Small intestine (tissue), 7 donors: ENCODE results near the gene FFAR3. TPM values are rescaled to one million over a fixed set of nuclear protein-coding genes. Genes with fewer than 3 reads are reported as not detected.

ENCODE experiments used
- DNase-seq, 2 donors: peaks; one replicate each; pipeline versions ENCODE4 v3.0.0 to v3.0.0-alpha.2; 2013
- FAIRE-seq: peaks from 2 replicates; lab custom pipeline; 2012; peaks lifted over from hg19 to GRCh38; lab: Jason Lieb, UNC
- H3K27ac ChIP-seq, 3 donors: one replicate each; pipeline ENCODE4 v1.5.1; 2013; ENCODE audit warnings: low read length in 2 of 3, mild to moderate bottlenecking in 2 of 3, control low read depth in 1 of 3, inconsistent platforms in 1 of 3, low read depth in 1 of 3, moderate library complexity in 1 of 3
- H3K27me3 ChIP-seq, 3 donors: one replicate each; pipeline ENCODE4 v1.6.1; 2013; ENCODE audit warnings: low read length in 3 of 3, inconsistent platforms in 1 of 3; ENCODE audit not compliant: control insufficient read depth in 3 of 3, insufficient read depth in 3 of 3
- H3K36me3 ChIP-seq, 3 donors: one replicate each; pipeline ENCODE4 v1.6.1; 2013; ENCODE audit warnings: low read length in 3 of 3, inconsistent platforms in 1 of 3, low read depth in 1 of 3, mild to moderate bottlenecking in 1 of 3, moderate library complexity in 1 of 3; ENCODE audit not compliant: control insufficient read depth in 3 of 3, insufficient read depth in 2 of 3
- H3K4me1 ChIP-seq, 3 donors: one replicate each; pipeline ENCODE4 v1.6.1; 2013; ENCODE audit warnings: low read length in 2 of 3, inconsistent platforms in 1 of 3, low read depth in 1 of 3, mild to moderate bottlenecking in 1 of 3, moderate library complexity in 1 of 3; ENCODE audit not compliant: control insufficient read depth in 3 of 3, insufficient read depth in 2 of 3
- H3K4me3 ChIP-seq, 3 donors: one replicate each; pipeline ENCODE4 v1.5.1; 2013; ENCODE audit warnings: low read length in 3 of 3, control low read depth in 1 of 3, inconsistent platforms in 1 of 3, low read depth in 1 of 3, mild to moderate bottlenecking in 1 of 3, moderate library complexity in 1 of 3
- H3K9me3 ChIP-seq, 2 donors: one replicate each; pipeline ENCODE4 v1.6.1; 2013; ENCODE audit warnings: low read depth in 1 of 2, low read length in 1 of 2; ENCODE audit not compliant: control insufficient read depth in 2 of 2, insufficient read depth in 1 of 2
- WGBS, 3 donors: extraction: QIAGEN DNeasy Blood & Tissue Kit; methylation state at CpG; one replicate each; pipeline ENCODE4 v1.1.7; 2013; 5-methylcytosine and 5-hydroxymethylcytosine counted together
- polyA plus RNA-seq, 4 donors: library from polyadenylated mRNA; stranded (reverse) in 3 of 4; unstranded in 1 of 4; fragments of 200-250 nt in 3 of 4; fragments of 120-200 nt in 1 of 4; gene quantifications; one replicate each; pipeline versions ENCODE4 v1.2.1 to v1.2.3, GENCODE V29; 2013
- donor health status: healthy with polysubstance abuse.
- donor health status: control.
- donor health status: control.
- donor health status: Bipolar disorder and iron deficiency.
- donor health status: healthy.

The FFAR3 gene
- polyA plus RNA-seq, 4 donors, result 0.50 to 1.0 TPM; not detected in 2

DNA sequence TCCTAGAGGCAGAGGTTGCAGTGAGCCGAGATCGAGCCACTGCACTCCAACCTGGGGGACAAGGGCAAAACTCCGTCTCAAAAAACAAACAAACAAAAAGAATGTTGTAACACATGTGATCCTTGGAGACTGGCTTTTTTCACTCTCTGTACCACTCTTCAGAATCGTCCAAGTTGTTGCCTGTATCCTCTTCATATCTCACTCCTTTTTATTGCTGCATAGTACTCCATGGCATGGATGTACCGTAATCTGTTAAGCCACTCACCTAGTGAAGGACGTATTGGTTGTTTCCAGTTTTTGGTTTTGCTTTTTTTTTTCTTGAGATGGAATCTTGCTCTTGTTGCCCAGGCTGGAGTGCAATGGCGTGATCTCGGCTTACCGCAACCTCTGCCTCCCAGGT, 36.2 kb upstream of the FFAR3 start:
- Histone ChIP-seq H3K4me3 (no peak overlapping the region), H3K27me3 (peaks cover 0 to 6% (median 0%) of the 10 kb centered on the region in 3 donors), H3K4me1 (no peaks in the 10 kb centered on the region), H3K36me3 (no peaks in the 10 kb centered on the region), H3K27ac (no peak overlapping the region), H3K9me3 (peaks cover 0 to 3% of the 10 kb centered on the region in 2 donors)
- FAIRE-seq (no peak), DNase-seq (no peak)
- WGBS, 3 donors, result 94 to 95% (median 94%) methylated on average over 9 of the region's 9 CpGs

DNA sequence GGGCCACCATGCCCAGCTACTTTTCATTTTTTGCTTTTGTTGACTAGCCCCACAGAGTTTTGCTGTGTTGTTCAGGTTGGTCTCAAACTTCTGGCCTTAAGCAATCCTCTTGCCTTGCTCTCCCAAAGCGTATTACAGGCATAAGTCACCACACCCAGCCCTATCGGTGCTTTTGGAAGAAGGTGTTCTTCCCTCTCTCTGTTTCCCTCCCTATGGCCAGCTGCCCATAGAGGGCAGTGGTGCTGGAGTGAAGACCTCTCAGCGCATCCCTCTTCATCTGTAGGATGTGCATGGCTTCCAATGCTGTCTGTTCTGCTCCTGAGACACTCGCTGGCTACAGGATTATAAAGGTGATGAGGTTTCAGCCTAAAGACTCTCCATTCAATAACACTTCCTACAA, 30.6 kb upstream of the FFAR3 start:
- Histone ChIP-seq H3K27ac (no peak overlapping the region), H3K27me3 (peaks cover 0 to 6% (median 3%) of the 10 kb centered on the region in 3 donors), H3K4me3 (no peak overlapping the region), H3K36me3 (no peaks in the 10 kb centered on the region), H3K9me3 (no peaks in the 10 kb centered on the region), H3K4me1 (no peaks in the 10 kb centered on the region)
- WGBS, 3 donors, result 52 to 73% (median 60%) methylated on average over 4 of the region's 4 CpGs
- DNase-seq, result no peak
- no peak for FAIRE-seq

DNA sequence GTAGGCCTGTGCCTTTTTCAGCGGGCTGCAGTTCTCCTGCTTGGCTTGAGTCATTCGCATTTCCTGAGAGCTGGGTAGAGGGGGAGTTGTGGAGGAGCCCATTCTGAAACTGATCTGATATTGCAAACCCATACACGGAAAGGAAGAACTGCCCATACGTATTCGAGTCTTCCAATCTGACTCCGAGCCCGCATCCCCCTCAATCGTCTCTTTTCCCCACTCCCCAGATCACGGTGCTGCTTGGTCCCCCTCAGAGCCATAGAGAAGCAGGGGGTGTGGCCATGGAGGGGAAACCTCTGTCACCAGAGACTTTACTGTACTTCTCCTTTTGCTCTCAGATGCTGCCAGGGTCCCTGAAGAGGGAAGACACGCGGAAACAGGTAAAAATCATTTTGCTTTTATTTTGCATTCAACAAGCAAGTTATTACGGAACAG, 29.4 kb upstream of the FFAR3 start, which contains the start of gene CD22:
CD22 (plus strand) TSS at position 337 of the 435 bp plus-strand sequence. CDS start 2,854 bp downstream, outside the sequence.
- no peaks in the 10 kb centered on the region for H3K9me3 ChIP-seq
- no peak within 1 kb of the TSS for H3K27ac ChIP-seq
- no peak for DNase-seq
- no peak for FAIRE-seq
- H3K4me1 ChIP-seq, result no peaks in the 10 kb centered on the region
- H3K36me3 ChIP-seq, result no peaks in the 10 kb centered on the region
- peak within 1 kb of the TSS in 1 of 3 donors; percentile 22 for H3K4me3 ChIP-seq
- H3K27me3 ChIP-seq, result peaks cover 0 to 6% (median 3%) of the 10 kb centered on the region in 3 donors
- WGBS, 3 donors, result 63 to 77% (median 68%) methylated on average over 12 of the region's 12 CpGs

DNA sequence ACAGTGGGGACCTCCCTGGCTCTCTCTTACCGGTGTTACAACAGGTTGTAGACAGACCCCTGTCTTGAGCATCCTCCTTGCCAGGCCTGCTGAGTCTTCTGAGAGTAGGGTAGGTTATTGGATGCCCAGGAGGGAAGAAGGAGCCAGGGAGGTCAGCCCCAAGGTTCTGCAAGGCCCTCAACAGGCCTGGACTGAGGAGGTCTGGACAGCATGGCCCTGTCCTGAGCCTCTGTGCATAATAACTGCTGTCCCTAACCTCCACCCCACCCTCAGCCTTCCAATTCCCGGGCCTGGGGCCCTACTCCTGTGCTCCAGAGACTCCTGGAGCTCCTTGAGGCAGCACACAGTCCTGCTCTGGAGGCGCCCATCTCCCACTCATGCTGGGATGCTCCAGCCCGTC, 28.9 kb upstream of the FFAR3 start:
- H3K4me1 ChIP-seq, result no peaks in the 10 kb centered on the region
- no peak for FAIRE-seq
- no peak overlapping the region for H3K27ac ChIP-seq
- DNase-seq, result no peak
- peak overlapping the region in 1 of 3 donors; percentile 22 for H3K4me3 ChIP-seq
- H3K36me3 ChIP-seq, result no peaks in the 10 kb centered on the region
- WGBS, 3 donors, result 71 to 75% (median 72%) methylated on average over 4 of the region's 4 CpGs
- no peaks in the 10 kb centered on the region for H3K9me3 ChIP-seq
- H3K27me3 ChIP-seq, result peaks cover 0 to 6% (median 3%) of the 10 kb centered on the region in 3 donors

DNA sequence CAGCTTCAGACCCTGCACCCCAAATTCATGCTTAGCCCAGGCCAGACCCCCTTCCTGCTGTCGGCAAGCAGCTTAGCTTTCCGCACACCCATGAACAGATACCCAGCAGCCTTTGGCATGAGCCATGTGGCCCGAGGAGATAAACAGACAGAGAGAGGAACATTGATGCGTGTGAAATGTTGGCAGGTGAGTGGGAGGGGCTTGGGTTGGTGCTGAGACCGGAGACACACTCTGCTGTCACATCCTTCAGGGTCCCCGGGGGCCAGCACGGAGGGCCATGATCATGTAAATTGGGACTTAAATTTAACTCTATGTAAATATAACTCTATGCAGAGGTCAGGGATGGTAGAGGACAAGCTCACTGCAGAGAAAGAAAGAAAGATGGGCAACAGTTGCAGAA, 27.8 kb upstream of the FFAR3 start:
- H3K27ac ChIP-seq, result no peak overlapping the region
- DNase-seq (no peak), FAIRE-seq (no peak)
- H3K4me1 ChIP-seq, result no peaks in the 10 kb centered on the region
- peaks cover 0 to 6% (median 3%) of the 10 kb centered on the region in 3 donors for H3K27me3 ChIP-seq
- no peaks in the 10 kb centered on the region for H3K36me3 ChIP-seq
- WGBS, 3 donors, result 49 to 59% (median 50%) methylated on average over 7 of the region's 7 CpGs
- no peaks in the 10 kb centered on the region for H3K9me3 ChIP-seq
- no peak overlapping the region for H3K4me3 ChIP-seq

DNA sequence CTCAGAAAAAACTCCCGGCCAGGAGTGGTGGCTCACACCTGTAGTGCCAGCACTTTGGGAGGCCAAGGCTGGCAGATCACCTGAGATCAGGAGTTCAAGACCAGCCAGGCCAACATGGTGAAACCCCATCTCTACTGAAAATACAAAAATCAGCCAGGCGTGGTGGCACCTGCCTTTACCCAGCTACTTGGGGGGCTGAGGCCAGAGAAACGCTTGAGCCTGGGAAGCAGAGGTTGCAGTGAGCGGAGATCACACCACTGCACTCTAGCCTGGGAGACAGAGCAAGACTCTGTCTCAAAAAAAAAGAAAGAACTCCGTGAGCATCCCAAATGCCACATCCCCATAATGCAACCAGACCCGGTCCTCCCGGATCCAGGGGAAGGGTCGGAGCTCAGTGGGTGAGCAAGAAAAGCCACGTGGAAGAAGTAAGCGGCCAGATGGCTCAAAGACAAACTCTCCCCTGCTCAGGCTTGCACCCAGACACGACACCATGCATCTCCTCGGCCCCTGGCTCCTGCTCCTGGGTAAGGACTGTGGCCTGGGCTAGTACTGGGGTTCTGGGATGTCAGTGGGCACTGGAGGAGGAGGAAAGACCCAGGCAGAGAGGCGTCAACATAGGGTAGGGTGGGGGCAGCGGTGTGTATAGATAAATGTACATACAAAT, 26.6 kb upstream of the FFAR3 start:
- Histone ChIP-seq H3K9me3 (no peaks in the 10 kb centered on the region), H3K4me1 (no peaks in the 10 kb centered on the region), H3K27ac (no peak overlapping the region), H3K27me3 (peaks cover 0 to 3% (median 3%) of the 10 kb centered on the region in 3 donors), H3K36me3 (no peaks in the 10 kb centered on the region), H3K4me3 (no peak overlapping the region)
- WGBS, 3 donors, result 74 to 80% (median 74%) methylated on average over 13 to 14 of the region's 14 CpGs
- DNase-seq (no peak), FAIRE-seq (no peak)

DNA sequence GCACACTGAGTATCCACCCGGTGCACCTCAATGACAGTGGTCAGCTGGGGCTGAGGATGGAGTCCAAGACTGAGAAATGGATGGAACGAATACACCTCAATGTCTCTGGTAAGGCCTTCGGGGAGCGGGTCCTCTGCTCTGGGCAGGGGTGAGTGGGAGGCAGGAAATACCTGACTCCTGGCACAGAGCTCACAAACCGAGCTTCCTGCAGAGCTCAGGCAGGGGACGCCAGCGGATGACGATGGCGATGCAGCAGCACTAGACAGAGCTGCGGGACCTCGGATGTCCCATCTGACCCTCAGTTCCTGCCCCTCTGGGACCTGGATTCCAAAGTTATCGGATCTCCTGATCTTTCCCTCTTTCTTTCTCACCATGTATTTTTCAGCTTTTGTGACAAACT, 25.4 kb upstream of the FFAR3 start:
- Histone ChIP-seq H3K4me1 (no peaks in the 10 kb centered on the region), H3K27me3 (peaks cover 0 to 3% (median 2%) of the 10 kb centered on the region in 3 donors), H3K9me3 (no peaks in the 10 kb centered on the region), H3K27ac (no peak overlapping the region), H3K36me3 (no peaks in the 10 kb centered on the region), H3K4me3 (no peak overlapping the region)
- 57 to 77% (median 62%) methylated on average over 12 of the region's 12 CpGs for WGBS, 3 donors
- DNase-seq, result no peak
- FAIRE-seq, result no peak

DNA sequence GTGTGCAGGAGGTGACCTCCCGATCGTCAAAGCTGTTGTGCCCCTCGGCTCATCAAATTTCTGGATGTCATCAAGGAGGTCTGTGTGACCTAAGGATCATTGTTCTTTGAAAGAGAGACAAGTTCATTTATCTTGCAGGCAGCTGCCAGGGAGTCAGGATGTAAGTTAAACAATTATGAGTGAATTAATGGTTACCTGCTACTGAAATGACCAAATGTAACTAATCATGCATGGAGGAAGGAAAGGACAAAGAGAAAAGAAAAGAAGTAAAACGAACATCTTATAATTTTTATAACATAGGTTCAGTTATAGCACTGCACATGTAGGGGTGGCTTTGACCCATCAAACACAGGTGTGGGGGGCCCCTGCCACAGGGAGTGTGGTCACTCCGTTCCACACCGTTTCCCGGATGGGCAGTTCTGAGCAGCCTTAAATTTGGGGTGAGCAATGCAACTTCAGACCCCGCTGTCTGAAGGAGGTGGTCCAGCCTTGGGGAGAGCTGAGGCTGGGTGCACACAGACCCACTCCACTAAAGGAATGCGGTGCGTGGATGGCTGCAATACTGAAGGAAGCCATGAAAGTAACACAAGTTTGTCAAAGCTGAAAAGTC, 24.0 kb upstream of the FFAR3 start:
- FAIRE-seq (no peak), DNase-seq (no peak)
- no peaks in the 10 kb centered on the region for H3K36me3 ChIP-seq
- H3K4me3 ChIP-seq, result no peak overlapping the region
- H3K27ac ChIP-seq, result no peak overlapping the region
- H3K9me3 ChIP-seq, result no peaks in the 10 kb centered on the region
- H3K4me1 ChIP-seq, result no peaks in the 10 kb centered on the region
- peaks cover 0 to 3% (median 2%) of the 10 kb centered on the region in 3 donors for H3K27me3 ChIP-seq
- 76 to 78% (median 76%) methylated on average over 10 of the region's 10 CpGs for WGBS, 3 donors
